ENCODE data around the gene HIP1R.
"Not testable (repeated sequence)": the region's sequence is repeated elsewhere in the genome, so short reads cannot be mapped to it uniquely, and the experiment has no call there.

Gene HIP1R, protein sequence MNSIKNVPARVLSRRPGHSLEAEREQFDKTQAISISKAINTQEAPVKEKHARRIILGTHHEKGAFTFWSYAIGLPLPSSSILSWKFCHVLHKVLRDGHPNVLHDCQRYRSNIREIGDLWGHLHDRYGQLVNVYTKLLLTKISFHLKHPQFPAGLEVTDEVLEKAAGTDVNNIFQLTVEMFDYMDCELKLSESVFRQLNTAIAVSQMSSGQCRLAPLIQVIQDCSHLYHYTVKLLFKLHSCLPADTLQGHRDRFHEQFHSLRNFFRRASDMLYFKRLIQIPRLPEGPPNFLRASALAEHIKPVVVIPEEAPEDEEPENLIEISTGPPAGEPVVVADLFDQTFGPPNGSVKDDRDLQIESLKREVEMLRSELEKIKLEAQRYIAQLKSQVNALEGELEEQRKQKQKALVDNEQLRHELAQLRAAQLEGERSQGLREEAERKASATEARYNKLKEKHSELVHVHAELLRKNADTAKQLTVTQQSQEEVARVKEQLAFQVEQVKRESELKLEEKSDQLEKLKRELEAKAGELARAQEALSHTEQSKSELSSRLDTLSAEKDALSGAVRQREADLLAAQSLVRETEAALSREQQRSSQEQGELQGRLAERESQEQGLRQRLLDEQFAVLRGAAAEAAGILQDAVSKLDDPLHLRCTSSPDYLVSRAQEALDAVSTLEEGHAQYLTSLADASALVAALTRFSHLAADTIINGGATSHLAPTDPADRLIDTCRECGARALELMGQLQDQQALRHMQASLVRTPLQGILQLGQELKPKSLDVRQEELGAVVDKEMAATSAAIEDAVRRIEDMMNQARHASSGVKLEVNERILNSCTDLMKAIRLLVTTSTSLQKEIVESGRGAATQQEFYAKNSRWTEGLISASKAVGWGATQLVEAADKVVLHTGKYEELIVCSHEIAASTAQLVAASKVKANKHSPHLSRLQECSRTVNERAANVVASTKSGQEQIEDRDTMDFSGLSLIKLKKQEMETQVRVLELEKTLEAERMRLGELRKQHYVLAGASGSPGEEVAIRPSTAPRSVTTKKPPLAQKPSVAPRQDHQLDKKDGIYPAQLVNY

DNA sequence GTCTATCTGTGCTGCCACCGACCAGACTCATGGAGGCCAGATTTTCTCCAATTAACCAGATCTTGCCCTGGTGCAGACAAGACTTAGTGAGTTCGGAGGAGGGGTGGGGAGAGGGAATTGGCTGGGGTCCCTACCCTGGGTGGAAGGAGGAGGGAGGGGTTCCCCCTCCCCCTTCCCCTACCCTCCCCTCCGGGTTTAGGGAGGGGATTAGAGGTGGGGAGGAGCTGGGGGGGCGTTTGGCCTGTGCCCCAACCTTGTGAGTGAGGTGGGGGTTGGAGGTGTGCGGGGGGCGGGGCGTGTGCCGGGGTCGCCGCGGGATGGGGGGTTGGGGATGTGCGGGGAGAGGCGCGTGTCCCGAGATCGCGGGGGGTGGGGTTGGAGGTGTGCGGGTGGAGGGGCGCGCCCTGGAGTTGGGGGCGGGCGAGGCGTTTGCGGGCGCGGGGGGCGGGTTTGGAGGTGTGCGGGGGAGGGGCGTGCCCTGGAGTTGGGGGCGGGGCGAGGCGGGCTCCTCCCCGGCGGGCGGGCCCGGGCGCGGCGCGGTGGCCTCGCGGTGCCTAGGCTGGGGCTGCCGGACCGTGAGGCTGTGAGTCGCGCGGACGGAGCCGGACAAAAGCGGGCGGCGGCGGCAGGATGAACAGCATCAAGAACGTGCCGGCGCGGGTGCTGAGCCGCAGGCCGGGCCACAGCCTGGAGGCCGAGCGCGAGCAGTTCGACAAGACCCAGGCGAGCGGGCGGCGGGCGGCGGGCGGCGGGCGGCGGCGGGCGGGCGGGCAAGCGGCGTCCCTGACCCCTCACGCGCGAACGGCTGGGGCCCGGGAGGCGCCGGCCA is at the start of gene HIP1R:
TSS of gene HIP1R (plus strand) at position 537 of the 829 bp plus-strand sequence. CDS start at position 631, 94 bp downstream.
- no peak for DNase-seq

DNA sequence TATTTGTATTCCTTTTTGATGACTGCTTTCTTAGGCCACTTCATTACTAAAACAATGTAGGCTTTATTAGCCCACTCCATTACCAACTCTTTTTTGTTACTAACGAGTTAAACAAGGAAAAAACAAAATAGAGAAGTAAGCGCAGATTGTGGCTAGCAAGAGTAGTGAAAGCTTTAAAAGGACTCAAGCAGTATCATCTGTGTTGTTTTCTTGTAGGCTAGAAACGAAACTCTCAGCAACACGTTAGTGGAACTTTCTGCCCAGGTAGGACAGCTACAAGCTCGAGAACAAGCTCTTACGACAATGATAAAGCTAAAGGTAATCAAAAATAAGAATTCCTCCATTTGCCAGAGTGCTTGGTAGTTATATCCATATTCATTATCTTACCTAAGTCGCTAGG is 49.8 kb upstream of the HIP1R start:
- DNase-seq: no peak

DNA sequence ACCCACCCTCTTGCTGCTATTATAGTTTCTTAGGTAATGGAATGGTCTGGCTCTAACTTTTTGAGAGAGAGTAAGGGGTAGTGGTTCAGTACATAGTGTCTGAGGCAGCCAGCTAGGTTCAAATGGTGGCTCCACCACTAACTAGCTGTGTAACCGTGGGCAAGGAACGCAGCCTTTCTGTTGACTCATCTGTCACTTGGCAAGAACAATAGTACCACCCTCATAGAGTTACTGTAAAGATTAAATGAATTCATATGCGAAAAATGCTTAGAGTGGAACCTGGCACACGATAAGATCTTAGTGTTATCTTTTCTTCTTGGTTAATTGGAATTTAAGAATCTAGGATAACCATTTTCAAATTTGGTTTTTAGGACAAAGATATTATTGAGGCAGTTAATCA is 46.9 kb upstream of the HIP1R start:
- DNase-seq: no peak

DNA sequence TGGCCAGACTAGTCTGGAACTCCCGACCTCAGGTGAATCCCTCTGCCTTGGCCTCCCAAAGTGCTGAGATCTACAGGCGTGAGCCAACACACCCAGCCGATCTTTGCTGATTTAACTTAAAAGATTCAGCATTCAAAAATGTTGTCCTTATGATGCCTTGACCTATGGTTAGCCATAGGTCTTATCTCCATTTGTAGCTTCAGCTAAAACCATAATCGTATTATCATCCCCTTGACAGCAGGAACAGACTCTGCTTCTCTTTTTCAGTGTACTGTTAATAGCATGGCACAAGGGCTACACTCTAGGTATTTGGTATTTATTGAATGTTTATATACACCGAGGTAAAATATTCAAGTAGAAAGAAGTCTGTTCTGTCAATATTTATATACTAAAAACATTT is 45.6 kb upstream of the HIP1R start:
- DNase-seq: no peak

DNA sequence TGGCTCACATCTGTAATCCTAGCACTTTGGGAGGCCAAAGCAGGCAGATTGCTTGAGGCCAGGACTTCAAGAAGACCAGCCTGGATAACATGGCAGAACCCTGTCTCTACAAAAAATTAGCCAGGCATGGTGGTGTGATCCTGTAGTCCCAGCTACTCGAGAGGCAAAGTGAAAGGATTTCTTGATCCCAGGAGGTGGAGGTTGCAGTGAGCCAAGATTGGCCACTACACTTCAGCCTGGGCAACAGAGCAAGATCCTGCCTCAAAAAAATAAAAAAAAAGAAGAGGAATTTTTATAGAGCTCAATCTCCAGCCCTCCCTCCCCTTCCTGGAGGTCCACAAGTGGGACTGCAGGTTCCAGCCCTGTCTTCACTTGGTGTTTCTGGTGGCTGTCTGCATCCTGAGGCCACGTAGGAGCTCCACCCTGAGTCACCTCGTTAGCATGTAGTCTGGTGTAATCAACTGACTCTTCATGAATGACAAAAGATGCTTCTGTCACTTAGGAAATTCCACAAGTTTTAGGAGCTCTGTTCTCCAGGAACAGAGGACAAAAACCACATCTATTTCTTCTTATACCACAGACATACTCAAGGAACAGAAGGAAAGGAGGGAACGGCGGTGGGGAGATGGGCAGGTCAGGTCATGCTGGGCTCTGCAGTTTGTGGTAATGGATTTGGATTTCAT is 44.7 kb upstream of the HIP1R start:
- DNase-seq: no peak

DNA sequence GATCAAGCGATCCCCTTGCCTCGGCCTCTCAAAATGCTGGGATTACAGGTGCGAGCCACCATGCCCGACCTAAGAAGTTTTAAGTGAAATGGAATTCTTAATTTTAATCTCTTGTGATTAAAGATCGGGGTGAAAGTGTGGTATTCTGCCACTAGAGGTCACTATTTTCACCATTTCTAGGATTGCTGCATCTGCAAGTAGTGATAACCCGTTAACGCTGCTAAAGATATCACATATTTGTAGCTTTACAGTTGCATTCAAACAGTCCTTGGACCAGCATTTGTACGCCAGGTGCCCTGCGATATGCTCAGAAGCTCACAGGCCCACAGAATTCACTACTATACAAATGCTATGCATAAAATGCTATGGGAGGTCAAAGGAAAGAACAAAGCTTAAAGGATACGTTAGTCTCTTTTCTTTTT is 41.6 kb upstream of the HIP1R start:
- DNase-seq: no peak

DNA sequence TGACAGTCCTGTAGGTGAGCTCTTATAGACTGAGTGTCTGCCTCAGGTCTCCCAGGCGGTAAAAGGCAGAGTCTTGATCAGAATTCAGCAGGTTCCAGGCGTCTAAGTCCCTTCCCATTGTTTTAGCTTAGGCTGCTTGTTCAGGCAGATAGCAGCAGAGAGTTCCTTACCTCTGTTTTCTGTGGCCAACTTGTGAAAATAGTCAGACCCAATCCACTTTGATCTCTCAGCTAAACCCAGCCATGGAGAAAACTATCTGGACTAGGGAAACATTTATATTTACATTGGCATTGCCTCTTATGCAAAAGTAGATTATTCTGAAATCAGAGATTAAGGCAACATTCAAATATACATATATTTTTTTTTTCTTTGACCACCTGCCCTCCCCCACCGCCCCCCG is 39.5 kb upstream of the HIP1R start:
- no peak for DNase-seq

DNA sequence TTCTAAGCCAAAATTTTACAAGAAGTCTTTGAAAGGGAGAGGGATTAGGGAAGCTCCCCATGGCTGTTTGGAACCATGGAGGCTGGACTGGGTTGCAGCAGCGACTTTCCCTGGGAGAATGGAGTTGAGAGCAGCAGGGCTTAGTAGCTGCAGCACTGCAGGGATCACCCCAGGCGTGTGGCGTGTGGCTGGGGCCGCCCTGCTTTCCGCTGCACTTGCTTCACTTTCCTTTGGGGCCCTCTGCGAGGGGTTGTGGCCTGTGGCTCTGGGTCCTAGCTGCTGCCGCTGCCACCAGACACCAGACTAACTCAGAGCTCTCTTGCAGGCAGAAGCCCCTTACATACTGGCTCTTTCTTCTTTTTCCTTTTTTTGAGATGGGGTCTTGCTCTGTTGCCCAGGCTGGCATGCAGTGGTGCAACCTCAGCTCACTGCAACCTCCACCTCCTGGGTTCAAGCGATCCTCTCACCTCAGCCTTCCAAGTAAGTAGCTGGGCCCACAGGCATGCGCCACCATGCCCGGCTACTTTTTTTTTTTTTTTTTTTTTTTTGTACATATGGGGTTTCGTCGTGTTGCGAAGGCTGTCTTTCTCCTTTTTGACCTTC is 35.5 kb upstream of the HIP1R start:
- no peak for DNase-seq

DNA sequence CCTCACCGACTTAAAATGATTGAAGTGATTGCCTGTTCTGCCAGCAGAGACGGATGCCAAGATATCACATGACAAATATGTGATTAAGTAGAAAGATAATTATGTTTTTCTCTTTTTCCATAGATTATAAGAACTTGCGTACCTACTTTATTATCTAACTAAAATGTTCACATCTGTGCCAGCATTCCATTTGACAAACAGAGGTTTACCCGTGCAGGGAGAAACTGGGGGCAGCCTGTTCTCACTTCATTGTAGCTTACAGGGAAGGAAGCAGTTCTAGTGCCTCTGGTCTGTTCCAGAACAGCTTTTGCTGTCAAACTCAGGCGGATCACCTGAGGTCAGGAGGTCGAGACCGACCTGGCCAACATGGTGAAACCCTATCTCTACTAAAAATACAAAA is 31.3 kb upstream of the HIP1R start:
- no peak for DNase-seq

DNA sequence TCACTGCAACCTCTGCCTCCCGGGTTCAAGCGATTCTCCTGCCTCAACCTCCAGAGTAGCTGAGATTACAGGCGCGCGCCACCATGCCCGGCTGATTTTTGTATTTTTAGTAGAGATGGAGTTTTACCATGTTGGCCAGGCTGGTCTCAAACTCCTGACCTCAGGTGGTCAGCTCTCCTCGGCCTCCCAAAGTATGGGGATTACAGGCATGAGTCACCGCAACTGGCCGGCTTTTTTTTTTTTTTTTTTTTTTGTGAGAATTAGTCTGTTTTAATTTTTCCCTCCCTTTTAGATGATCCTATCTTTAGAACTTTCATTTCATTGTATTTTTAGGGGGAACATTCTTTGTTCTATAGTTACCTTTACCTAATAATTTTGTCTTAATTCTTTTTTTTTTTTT is 30.3 kb upstream of the HIP1R start:
- not testable (repeated sequence) for DNase-seq

DNA sequence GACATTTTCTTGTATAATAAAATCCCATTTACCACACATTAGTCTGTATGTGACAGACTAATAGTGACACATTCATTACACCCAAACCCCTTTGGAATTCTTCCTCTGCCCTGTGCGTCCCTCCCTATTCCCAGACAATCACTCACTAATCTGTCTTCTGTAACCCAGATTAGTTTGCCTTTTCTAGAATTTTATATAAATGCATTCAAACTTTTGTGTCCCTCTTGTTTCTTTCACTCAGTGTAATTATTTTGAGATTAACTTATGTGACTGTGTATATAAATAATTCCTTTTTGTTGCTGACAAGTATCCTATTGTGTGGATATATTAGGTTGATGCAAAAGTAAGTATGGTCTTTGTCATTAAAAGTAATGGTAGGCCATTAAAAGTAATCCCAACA is 27.6 kb upstream of the HIP1R start:
- DNase-seq: no peak

DNA sequence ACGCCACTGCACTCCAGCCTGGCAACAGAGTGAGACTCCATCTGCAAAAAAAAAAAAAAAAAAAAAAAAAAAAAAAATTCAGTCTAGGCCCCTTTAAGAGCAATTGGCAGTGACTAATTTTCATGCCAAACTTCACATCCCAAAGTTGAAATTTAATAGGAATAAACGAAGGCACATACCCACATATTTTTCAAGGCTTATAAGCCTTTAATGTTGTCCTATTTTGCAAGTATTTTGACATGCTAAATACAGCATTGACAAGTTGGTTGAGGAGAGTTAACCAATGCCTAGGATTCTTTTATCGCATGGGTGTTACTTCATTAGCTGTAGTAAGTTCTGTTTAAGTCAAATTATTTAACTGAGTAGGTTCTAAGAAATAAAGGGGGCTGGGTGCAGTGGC is 23.5 kb upstream of the HIP1R start:
- no peak for DNase-seq

DNA sequence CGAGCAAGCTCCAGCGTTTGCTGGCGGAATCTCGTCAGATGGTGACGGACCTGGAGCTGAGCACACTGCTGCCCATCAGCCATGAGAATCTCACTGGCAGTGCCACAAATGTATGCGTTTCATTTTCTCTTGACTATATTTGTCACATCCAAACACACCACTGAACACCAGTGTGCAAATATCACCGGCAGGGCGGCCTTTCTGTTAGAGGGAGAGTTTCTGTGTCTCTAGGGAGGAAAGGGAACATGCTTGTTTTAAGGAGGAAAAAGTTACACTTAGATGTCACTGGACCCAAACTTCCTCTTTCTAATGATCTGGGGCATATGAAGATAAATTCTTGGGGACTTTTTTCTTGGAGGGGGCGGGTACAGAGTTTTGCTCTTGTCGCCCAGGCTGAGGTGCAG is 21.9 kb upstream of the HIP1R start:
- no peak for DNase-seq

DNA sequence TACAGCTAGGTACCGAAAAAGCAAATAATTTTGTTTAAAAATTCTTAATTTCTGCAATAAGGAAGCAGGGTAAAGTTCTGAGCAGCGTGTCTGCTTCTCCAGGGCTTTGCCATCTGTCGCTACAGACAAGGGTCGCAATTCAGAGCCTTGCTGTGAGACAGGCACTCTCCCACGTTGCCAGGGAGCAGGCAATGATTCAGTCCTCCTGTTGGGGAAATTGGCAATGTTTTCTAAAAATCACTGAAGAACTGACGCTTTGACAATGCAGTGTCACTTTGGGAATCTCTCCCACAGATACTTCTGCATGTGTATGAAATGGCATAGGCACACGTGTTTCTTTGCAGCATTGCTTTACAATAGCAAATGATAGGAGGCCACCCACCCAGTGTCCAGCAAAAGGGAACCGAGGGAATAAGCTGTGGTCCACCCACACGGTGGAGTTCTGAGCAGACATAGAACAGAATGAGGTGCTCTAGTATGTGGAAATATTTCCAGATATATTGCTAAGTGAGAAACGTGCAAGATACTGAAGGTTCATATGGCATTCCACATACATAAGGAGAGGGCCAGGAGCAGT is 16.0 kb upstream of the HIP1R start:
- DNase-seq: no peak

DNA sequence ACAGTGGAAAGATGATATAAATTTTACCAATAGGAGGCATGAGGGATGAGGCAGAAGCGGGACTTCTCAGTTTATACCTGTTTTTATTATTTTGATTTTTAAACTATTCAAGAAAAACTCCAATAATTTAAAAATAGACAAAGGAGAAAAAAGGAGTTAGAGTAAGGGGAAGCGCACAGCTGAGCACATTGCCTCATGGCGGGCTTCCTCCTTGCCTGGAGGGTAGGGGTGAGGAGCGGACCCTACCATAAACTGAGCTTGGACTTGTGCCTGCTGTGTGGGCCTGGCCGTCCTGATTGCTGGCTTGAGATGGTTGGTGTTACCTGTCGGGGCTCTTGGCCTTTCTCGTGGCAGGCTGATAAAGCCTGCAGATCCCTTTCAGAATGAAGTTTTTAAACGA is 15.1 kb upstream of the HIP1R start:
- no peak for DNase-seq

DNA sequence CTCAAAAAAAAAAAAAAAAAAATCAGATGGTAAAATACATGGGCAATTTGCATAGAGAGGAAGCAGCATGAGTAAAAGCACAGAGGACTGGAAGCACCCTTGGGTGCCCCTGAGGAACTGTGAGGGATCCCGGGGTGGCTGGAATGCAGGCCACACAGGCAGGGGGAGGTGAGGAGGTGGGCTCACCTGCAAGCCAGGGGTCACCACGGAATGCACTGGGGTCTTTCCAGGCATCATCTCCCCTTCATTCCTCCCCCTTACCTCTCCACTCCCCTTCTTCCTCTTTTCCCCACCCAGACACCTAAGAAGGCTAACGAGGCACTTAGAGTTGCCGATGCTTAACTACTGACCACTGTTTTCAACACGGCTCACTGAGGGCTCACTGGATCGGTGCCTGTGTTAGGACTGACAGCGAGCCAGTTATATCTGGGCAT is 14.4 kb upstream of the HIP1R start:
- no peak for DNase-seq

DNA sequence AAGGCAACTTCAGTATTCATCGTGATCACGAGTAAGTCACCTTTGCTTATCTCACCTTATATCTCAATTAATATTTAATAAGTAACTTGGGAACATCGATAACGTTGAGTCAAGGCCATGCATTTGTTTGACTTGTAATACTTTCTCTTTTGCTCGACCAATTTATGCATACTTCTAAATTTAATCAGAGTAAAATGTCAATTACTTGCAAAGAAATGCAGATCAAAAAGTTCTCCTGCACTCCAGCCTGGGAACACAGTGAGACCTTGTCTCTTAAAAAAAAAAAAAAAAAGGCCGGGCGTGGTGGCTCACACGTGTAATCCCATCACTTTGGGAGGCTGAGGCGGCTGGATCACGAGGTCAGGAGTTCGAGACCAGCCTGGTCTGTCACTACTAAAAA is 11.8 kb upstream of the HIP1R start:
- DNase-seq: no peak

DNA sequence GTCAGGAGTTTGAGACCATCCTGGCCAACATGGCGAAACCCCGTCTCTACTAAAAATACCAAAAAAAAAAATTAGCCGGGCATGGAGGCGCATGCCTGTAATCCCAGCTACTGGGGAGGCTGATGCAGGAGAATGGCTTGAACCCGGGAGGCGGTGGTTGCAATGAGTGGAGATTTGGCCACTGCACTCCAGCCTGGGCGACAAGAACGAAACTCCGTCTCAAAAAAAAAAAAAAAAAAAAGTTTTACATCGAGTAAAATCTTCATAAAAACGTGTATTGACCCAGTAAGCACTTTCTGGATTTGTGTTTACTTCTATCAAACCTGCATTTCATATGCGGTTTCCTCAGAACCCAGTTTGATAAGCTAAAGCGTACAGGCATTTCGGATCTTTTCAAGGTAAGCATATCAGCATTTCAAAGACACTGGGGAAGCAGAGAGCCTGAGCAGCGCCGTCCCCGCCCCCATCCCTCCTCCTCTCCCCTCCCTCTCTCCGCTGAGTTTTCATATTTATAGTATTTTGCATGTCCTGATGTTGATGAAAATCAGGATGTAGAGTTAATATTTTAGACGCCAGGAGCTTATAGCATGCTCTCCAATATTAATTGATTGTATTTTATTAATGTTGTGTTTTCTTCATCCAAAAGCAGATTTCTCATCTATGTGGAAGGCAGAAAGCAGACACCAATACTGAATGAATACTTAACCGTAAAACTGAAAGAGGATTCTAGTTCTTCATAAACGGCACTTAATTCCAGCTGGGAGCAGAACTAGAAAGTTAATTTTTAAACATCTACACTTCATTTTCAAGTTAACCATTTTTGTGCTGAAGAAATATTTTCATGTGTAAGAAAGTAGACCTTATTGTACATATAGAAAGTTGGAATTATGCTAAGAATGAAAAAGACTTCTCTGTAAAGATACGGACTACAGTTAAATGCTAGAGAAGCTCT is 9.2 kb upstream of the HIP1R start:
- no peak for DNase-seq

DNA sequence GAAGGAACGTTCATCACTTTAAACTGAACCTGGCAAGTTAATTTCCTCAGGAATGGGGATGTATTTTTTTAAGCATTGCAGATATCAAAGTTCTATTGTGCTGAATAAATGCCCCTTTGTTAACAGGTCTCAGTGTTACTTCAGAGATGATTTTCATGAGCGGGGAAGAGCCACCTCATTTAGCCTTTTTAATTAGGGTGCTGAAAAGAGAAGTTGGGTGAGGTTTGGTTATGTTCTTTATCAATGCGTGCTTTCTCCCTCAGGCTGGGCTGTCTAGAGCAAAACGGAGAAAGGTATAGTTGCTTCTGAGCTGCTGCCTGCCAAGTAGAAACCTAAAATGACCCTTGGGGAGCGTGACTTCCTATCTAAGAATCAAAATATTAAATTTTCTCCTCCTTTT is 8.0 kb upstream of the HIP1R start:
- DNase-seq: no peak

Measured in T1000 (cell line).